Gastroesophageal sphincter (tissue), 4 donors: ENCODE results near the gene HYAL1. TPM values are rescaled to one million over a fixed set of nuclear protein-coding genes. Genes with fewer than 3 reads are reported as not detected.
A peak's percentile ranks its signal among the peaks of the same experiment; 100 is the strongest.

Source experiments
- ATAC-seq: fragments of 150-250 bp; one replicate; pipeline ENCODE4 v1.9.1; 2016; ENCODE audit warnings: mild to moderate bottlenecking, moderate library complexity
- H3K27ac ChIP-seq, 4 donors: fragments of 200-600 bp; sonication (generic) in 3 of 4; 1 replicate in 3 of 4; 2 replicates in 1 of 4; pipeline ENCODE4 v1.5.1; 2016 to 2019
- H3K27me3 ChIP-seq: fragments of 200-600 bp; sonication (generic); one replicate; pipeline ENCODE4 v1.5.1; 2019
- H3K36me3 ChIP-seq, 2 donors: fragments of 200-600 bp; sonication (generic); one replicate each; pipeline ENCODE4 v1.5.1; 2019; ENCODE audit warnings: control low read depth in 1 of 2
- H3K4me1 ChIP-seq, 3 donors: fragments of 200-600 bp; sonication (generic); 1 replicate in 2 of 3; 2 replicates in 1 of 3; pipeline ENCODE4 v1.5.1; 2016 to 2019; ENCODE audit warnings: control low read depth in 2 of 3
- H3K4me3 ChIP-seq, 2 donors: fragments of 200-600 bp; sonication (generic); one replicate each; pipeline ENCODE4 v1.5.1; 2019; ENCODE audit warnings: mild to moderate bottlenecking in 1 of 2, moderate library complexity in 1 of 2
- H3K9me3 ChIP-seq, 3 donors: fragments of 200-600 bp; sonication (generic); one replicate each; pipeline ENCODE4 v1.5.1; 2017 to 2019; ENCODE audit warnings: control low read depth in 2 of 3
- CTCF ChIP-seq, 4 experiments: fragments of 200-600 bp in 2 of 4; fragments of 450-650 bp in 2 of 4; sonication (generic) in 1 of 4; IDR thresholded peaks; one replicate each; pipeline ENCODE4 v1.5.1; 2017 to 2019; ENCODE audit warnings: antibody characterized with exemption in 4 of 4, mild to moderate bottlenecking in 2 of 4, moderate library complexity in 2 of 4
- EP300 ChIP-seq: sonication (generic); formaldehyde crosslinking; IDR thresholded peaks from one replicate; pipeline ENCODE4 v1.6.1; 2017; ENCODE audit warnings: antibody characterized with exemption, mild to moderate bottlenecking
- POLR2A ChIP-seq, 2 donors: fragments of 450-650 bp; IDR thresholded peaks; one replicate each; pipeline ENCODE4 v1.6.1; 2017; ENCODE audit warnings: antibody characterized with exemption in 2 of 2, mild to moderate bottlenecking in 2 of 2, moderate library complexity in 1 of 2
- POLR2AphosphoS5 ChIP-seq: sonication (generic); formaldehyde crosslinking; IDR thresholded peaks from one replicate; pipeline ENCODE4 v1.6.1; 2017; ENCODE audit warnings: antibody characterized with exemption
- WGBS, 2 donors: methylation state at CpG; one replicate each; pipeline ENCODE4 v1.1.5; 2018; ENCODE audit warnings: low coverage in 1 of 2; 5-methylcytosine and 5-hydroxymethylcytosine counted together
- total RNA-seq, 4 donors: library from RNA; depleted of rRNA; stranded (reverse); fragments of >200 nt; gene quantifications; one replicate each; pipeline ENCODE4 v1.1.0, GENCODE V29; 2016

The HYAL1 gene
- total RNA-seq, 4 donors from 2014 or later = 4.8 to 12.3 (median 7.9) TPM

- peak overlapping the region in 3 of 4 donors; percentile 94 to 97 (median 96) for H3K27ac ChIP-seq
- peak overlapping the region; percentile 51 to 89 for H3K4me3 ChIP-seq
- no peaks in the 10 kb centered on the region for H3K9me3 ChIP-seq
- H3K4me1 ChIP-seq = peaks cover 0 to 81% (median 46%) of the 10 kb centered on the region in 3 donors
- H3K27me3 ChIP-seq = no peaks in the 10 kb centered on the region
- H3K36me3 ChIP-seq = peaks cover 0 to 47% of the 10 kb centered on the region in 2 donors
- WGBS, 2 donors = 45% methylated on average over 4 of the region's 29 CpGs; no CpG with 5 or more reads in 1 of the 2 donors
- ATAC-seq = no peak
- TF ChIP-seq POLR2A (IDR thresholded peaks at IDR 0.05) (no peak), EP300 (no peak), POLR2AphosphoS5 (no peak), CTCF (IDR thresholded peaks at IDR 0.05) (no peak)
Observed at GRCh38 chr3:50319894-50320625, 16.7 kb upstream of the HYAL1 start.

- no peak for ATAC-seq
- Histone ChIP-seq H3K4me1 (peaks cover 0 to 74% (median 44%) of the 10 kb centered on the region in 3 donors), H3K36me3 (peaks cover 0 to 53% of the 10 kb centered on the region in 2 donors), H3K4me3 (peak overlapping the region in 1 of 2 donors; percentile 89), H3K27me3 (no peaks in the 10 kb centered on the region), H3K9me3 (no peaks in the 10 kb centered on the region), H3K27ac (peak overlapping the region in 2 of 4 donors; percentile 4 to 97)
- WGBS, 2 donors = 81 to 85% methylated on average over 5 to 9 of the region's 16 CpGs
- no peak for TF ChIP-seq EP300
- no peak for TF ChIP-seq POLR2A (IDR thresholded peaks at IDR 0.05)
- TF ChIP-seq CTCF (IDR thresholded peaks at IDR 0.05) = no peak
- no peak for TF ChIP-seq POLR2AphosphoS5
Observed at GRCh38 chr3:50319181-50319893, 16.0 kb upstream of the HYAL1 start.

- no peak for TF ChIP-seq POLR2A (IDR thresholded peaks at IDR 0.05)
- TF ChIP-seq EP300 = no peak
- no peak for TF ChIP-seq POLR2AphosphoS5
- TF ChIP-seq CTCF (IDR thresholded peaks at IDR 0.05) = no peak
- Histone ChIP-seq H3K36me3 (peaks cover 0 to 54% of the 10 kb centered on the region in 2 donors), H3K27ac (peak overlapping the region in 2 of 4 donors; percentile 10 to 97), H3K4me1 (peaks cover 0 to 67% (median 40%) of the 10 kb centered on the region in 3 donors), H3K27me3 (no peaks in the 10 kb centered on the region), H3K9me3 (no peaks in the 10 kb centered on the region), H3K4me3 (peak overlapping the region in 1 of 2 donors; percentile 89)
- no CpG with 5 or more reads among the region's 10 CpGs for WGBS, 2 donors
- ATAC-seq = no peak
Observed at GRCh38 chr3:50318615-50319014, 15.2 kb upstream of the HYAL1 start.

- peaks cover 0 to 54% of the 10 kb centered on the region in 2 donors for H3K36me3 ChIP-seq
- no peaks in the 10 kb centered on the region for H3K27me3 ChIP-seq
- peak overlapping the region in 1 of 2 donors; percentile 89 for H3K4me3 ChIP-seq
- H3K4me1 ChIP-seq = peaks cover 0 to 62% (median 40%) of the 10 kb centered on the region in 3 donors
- TF ChIP-seq CTCF (IDR thresholded peaks at IDR 0.05) (no peak), EP300 (no peak), POLR2A (IDR thresholded peaks at IDR 0.05) (no peak), POLR2AphosphoS5 (no peak)
- no peak for ATAC-seq
- no peaks in the 10 kb centered on the region for H3K9me3 ChIP-seq
- H3K27ac ChIP-seq = peak overlapping the region in 3 of 4 donors; percentile 7 to 24 (median 10)
- WGBS, 2 donors = 67% methylated on average over 2 of the region's 11 CpGs; no CpG with 5 or more reads in 1 of the 2 donors
Observed at GRCh38 chr3:50318163-50318562, 14.8 kb upstream of the HYAL1 start.
